ENCODE results near the gene RABGAP1L.

- TF ChIP-seq POLR2A (IDR thresholded peaks at IDR 0.05; ENCODE audit: low read length) (no peak), GATA1 (IDR thresholded peaks at IDR 0.05; ENCODE audit: low read depth, low read length) (no peak)
Measured at GRCh38 chr1:174407665-174408064, 248.3 kb downstream of the RABGAP1L start.

All from erythroblast (primary cell).